GM10847 (cell line): ENCODE results near the gene EHBP1L1.

Source experiments
- POLR2A ChIP-seq: IDR thresholded peaks from 2 replicates; pipeline ENCODE4 v1.6.1; 2011; ENCODE audit not compliant: insufficient read length; ENCODE audit errors: extremely low read depth

Gene EHBP1L1

DNA sequence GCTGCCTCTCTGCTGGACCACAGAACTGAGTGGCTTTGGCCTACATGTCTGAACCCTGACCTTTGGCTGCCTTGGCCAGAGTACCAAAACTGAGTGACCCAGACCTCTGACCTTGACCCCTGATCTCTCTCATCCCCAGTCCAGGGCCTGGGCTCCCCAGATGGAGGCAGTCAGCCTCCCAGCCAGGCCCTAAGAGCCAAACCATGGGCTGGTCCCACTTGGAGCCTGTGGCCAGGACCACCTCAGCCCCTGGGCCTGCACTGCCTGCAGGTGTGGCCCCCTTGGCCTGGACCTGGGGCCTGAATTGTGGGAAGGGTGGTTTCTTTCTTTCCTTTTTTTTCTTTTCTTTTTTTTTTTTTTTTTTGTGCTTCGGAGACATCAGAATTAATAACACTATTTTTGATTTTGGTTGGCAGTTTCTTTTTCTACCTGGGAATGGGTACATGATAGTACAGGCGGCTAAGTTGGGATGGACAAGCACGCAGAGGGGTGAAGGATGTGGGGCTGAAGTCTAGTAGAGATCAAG is 61.2 kb downstream of the EHBP1L1 start:
- TF ChIP-seq POLR2A, result no peak

GRCh38 chr11:65637794-65638419 is 62.1 kb downstream of the EHBP1L1 start, which contains the start of gene SIPA1:
Gene SIPA1 (plus strand): TSS chr11:65638101. CDS start chr11:65640922, 2,821 bp downstream.
- TF ChIP-seq POLR2A, result peak; percentile 76

DNA sequence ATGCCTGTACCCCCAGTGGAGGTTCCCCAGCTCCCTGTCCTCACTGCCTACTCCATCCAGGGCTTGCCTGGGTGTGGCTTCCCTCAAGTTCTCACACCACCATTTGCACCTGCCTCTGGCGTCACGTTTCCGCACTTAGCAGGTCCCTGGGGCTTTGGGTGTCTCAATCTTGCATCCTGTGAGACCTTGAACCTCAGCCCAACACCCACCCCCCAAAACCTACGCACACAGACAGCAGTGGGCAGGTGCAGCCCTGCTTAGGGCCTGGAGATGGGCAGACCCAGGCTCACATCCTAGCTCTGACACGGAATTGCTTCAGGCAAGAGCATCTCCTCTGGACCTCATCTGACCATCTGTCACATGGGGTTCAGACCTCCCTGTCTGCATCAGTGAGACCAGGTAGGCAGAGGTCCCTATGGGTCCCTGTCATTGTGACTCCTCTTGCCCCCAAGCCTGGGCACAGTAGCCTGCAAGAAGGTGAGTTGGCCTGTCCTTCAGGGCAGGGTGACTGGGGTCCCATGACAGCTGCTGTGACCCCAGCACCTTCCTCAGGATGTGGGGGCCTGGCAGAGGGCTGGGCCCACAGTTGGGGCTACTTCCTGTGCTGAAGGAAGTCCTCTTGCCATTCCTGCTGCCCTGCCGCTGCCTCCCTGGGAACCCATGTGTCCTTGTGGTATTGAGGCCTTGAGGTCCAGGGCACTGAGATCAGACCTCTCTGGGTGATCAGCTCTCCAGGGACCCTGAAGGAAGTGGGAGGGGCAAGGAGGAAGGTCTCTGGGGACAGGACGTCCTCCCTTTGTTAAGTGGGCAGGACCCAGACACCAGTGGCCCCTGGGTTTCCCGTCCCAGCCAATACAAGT is 64.0 kb downstream of the EHBP1L1 start:
- TF ChIP-seq POLR2A, result no peak

DNA sequence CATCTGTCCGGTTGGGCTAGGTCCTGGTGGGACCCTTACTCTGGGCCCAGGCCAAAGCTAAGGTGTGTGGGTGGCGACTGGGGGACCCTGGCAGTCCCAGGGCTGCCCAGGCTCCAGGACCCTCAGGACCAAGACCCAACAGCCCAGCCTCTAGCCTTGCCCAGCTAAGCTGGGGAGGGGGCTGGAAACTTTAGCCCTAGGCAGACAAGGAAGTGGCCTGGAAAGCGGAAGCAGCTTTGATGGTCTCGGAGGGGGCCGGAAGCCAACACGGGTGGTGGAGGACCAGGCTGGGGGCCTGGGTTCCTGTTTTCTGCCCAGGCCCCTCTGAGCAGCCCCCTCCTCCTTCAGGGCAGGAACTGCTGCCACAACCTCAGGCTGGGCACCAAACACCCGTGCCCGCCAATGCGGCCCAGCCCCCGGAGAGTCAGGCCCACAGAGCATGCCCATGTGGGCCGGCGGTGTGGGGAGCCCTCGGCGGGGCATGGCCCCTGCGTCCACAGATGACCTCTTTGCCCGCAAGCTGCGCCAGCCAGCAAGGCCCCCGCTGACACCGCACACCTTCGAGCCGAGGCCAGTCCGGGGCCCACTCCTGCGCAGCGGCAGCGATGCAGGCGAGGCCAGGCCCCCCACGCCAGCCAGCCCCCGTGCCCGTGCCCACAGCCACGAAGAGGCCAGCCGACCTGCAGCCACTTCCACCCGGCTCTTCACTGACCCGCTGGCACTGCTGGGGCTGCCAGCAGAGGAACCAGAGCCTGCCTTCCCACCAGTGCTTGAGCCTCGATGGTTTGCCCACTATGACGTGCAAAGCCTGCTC is 64.8 kb downstream of the EHBP1L1 start:
- no peak for TF ChIP-seq POLR2A

DNA sequence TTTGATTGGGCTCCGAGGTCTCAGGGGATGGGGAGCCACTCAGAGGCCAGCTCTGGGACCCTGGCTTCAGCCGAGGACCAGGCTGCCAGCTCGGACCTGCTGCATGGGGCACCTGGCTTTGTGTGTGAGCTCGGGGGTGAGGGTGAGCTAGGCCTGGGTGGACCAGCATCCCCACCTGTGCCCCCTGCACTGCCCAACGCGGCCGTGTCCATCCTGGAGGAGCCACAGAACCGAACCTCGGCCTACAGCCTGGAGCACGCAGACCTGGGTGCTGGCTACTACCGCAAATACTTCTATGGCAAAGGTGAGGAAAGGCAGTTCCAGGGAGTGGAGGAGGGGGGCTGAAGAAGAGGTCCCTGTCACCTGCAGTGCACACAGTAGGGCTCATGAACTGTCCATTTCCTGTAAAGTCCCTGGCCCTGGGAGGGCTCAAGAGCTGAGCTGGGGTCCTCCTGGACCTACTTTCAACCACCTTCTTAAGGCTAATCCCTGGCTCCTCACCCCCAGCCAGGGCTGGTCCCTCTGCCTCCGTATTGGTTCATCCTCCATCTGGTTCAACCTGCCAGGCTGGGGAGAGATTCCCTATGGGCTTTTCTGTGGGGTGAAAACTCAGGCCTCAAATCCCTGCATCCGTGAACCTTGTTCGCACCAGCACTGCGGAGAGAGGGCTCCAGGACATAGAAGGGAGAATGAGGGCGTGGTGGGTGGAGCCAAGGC is 65.6 kb downstream of the EHBP1L1 start:
- TF ChIP-seq POLR2A, result no peak
